OCI-LY1 (cell line): ENCODE measurements around the gene IZUMO1.

Source experiments
- H2AFZ ChIP-seq: fragments of 200-600 bp; sonication (generic), shearing (Covaris generic); 2 replicates; pipeline ENCODE4 v1.6.0; 2014; ENCODE audit warnings: antibody characterized with exemption, mild to moderate bottlenecking, low read length
- H3F3A ChIP-seq: fragments of 200-600 bp; sonication (generic), shearing (Covaris generic); 2 replicates; pipeline ENCODE4 v1.6.0; 2014; ENCODE audit warnings: mild to moderate bottlenecking, antibody characterized with exemption, low read length, moderate library complexity; ENCODE audit not compliant: insufficient read depth
- H3K27ac ChIP-seq: fragments of 200-600 bp; sonication (generic); 2 replicates; pipeline ENCODE4 v1.5.1; 2014; ENCODE audit warnings: low read length, mixed run types, mild to moderate bottlenecking, low read depth; ENCODE audit not compliant: poor library complexity, severe bottlenecking
- H3K27me3 ChIP-seq: fragments of 200-600 bp; sonication (generic); 2 replicates; pipeline ENCODE4 v1.6.0; 2014; ENCODE audit warnings: antibody characterized with exemption, mild to moderate bottlenecking, low read length, moderate library complexity; ENCODE audit not compliant: insufficient read depth
- H3K36me3 ChIP-seq: fragments of 200-600 bp; sonication (generic); 2 replicates; pipeline ENCODE4 v1.6.1; 2014; ENCODE audit warnings: mild to moderate bottlenecking, antibody characterized with exemption, low read length, moderate library complexity, mixed read lengths; ENCODE audit not compliant: insufficient read depth
- H3K4me1 ChIP-seq: fragments of 200-600 bp; sonication (generic); 2 replicates; pipeline ENCODE4 v1.5.1; 2014; ENCODE audit warnings: mild to moderate bottlenecking, low read length, moderate library complexity; ENCODE audit not compliant: insufficient read depth, severe bottlenecking
- H3K4me2 ChIP-seq: fragments of 200-600 bp; sonication (generic), shearing (Covaris generic); 2 replicates; pipeline ENCODE4 v1.6.1; 2014; ENCODE audit warnings: low read length
- H3K4me3 ChIP-seq: fragments of 200-600 bp; sonication (generic); 2 replicates; pipeline ENCODE4 v1.5.1; 2014; ENCODE audit warnings: low read length, low read depth, mild to moderate bottlenecking, mixed read lengths; ENCODE audit not compliant: poor library complexity, severe bottlenecking
- H3K79me2 ChIP-seq: fragments of 200-600 bp; shearing (Covaris generic); 2 replicates; pipeline ENCODE4 v1.6.1; 2016; ENCODE audit warnings: mixed run types, low read length, mixed read lengths; ENCODE audit not compliant: insufficient read depth
- H3K9ac ChIP-seq: fragments of 200-600 bp; sonication (generic), shearing (Covaris generic); 2 replicates; pipeline ENCODE4 v1.6.1; 2014; ENCODE audit warnings: mild to moderate bottlenecking, low read length, mixed read lengths
- H3K9me2 ChIP-seq: fragments of 200-600 bp; sonication (generic), shearing (Covaris generic); 2 replicates; pipeline ENCODE4 v1.6.1; 2014; ENCODE audit warnings: low read depth, mild to moderate bottlenecking, low read length, mixed read lengths
- H3K9me3 ChIP-seq: fragments of 200-600 bp; shearing (Covaris generic); 2 replicates; pipeline ENCODE4 v1.6.1; 2014; ENCODE audit warnings: low read length, mixed read lengths
- H4K20me1 ChIP-seq: fragments of 200-600 bp; sonication (generic), shearing (Covaris generic); 2 replicates; pipeline ENCODE4 v1.6.0; 2016; ENCODE audit warnings: mild to moderate bottlenecking, low read length; ENCODE audit not compliant: insufficient read depth
- EZH2 ChIP-seq: fragments of 200-600 bp; sonication (generic), shearing (Covaris generic); IDR thresholded peaks from 2 replicates; pipeline ENCODE4 v1.8.0; 2017; ENCODE audit warnings: borderline replicate concordance, mixed run types, mild to moderate bottlenecking, antibody characterized with exemption, low read length, moderate library complexity, mixed read lengths
- TF ChIP-seq, protein P1 (sequence below): fragments of 200-600 bp; sonication (generic), shearing (Covaris generic); IDR thresholded peaks from 2 replicates; pipeline ENCODE4 v1.5.1; 2017; ENCODE audit warnings: mild to moderate bottlenecking, antibody characterized with exemption, low read length, moderate library complexity, mixed read lengths

IZUMO1 gene

DNA sequence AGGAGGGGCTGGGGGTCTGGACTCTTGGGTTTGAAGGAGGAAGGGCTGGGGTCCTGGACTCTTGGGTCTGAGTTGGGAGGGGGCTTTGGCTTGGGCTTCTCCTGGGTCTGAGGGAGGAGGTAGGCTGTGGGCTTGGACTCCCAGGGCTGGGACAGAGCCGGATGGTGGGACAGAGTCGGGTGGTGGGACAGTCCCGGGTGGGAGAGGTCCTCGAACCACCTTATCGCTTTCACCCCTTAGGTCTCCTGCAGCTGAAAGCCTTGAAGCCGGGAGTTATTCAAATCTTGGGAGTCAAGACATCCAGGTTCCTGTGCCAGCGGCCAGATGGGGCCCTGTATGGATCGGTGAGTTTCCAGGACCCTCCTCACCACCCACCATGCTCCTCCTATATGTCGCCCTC lies 10.0 kb upstream of the IZUMO1 start:
- H3F3A ChIP-seq: no peaks in the 10 kb centered on the region
- H4K20me1 ChIP-seq: no peaks in the 10 kb centered on the region
- no peaks in the 10 kb centered on the region for H3K9me2 ChIP-seq
- no peak overlapping the region for H3K9ac ChIP-seq
- H3K36me3 ChIP-seq: no peaks in the 10 kb centered on the region
- peaks cover 14% of the 10 kb centered on the region for H3K4me1 ChIP-seq
- H3K4me3 ChIP-seq: no peak overlapping the region
- H3K9me3 ChIP-seq: no peaks in the 10 kb centered on the region
- no peak overlapping the region for H2AFZ ChIP-seq
- no peak overlapping the region for H3K27ac ChIP-seq
- TF ChIP-seq EZH2: no peak
- TF ChIP-seq, protein P1, sequence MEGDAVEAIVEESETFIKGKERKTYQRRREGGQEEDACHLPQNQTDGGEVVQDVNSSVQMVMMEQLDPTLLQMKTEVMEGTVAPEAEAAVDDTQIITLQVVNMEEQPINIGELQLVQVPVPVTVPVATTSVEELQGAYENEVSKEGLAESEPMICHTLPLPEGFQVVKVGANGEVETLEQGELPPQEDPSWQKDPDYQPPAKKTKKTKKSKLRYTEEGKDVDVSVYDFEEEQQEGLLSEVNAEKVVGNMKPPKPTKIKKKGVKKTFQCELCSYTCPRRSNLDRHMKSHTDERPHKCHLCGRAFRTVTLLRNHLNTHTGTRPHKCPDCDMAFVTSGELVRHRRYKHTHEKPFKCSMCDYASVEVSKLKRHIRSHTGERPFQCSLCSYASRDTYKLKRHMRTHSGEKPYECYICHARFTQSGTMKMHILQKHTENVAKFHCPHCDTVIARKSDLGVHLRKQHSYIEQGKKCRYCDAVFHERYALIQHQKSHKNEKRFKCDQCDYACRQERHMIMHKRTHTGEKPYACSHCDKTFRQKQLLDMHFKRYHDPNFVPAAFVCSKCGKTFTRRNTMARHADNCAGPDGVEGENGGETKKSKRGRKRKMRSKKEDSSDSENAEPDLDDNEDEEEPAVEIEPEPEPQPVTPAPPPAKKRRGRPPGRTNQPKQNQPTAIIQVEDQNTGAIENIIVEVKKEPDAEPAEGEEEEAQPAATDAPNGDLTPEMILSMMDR: no peak
- H3K4me2 ChIP-seq: no peak overlapping the region
- no peaks in the 10 kb centered on the region for H3K27me3 ChIP-seq
- H3K79me2 ChIP-seq: no peaks in the 10 kb centered on the region

DNA sequence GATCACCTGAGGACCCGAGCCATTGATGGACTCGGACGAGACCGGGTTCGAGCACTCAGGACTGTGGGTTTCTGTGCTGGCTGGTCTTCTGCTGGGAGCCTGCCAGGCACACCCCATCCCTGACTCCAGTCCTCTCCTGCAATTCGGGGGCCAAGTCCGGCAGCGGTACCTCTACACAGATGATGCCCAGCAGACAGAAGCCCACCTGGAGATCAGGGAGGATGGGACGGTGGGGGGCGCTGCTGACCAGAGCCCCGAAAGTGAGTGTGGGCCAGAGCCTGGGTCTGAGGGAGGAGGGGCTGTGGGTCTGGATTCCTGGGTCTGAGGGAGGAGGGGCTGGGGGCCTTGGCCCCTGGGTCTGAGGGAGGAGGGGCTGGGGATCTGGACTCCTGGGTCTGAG lies 9.5 kb upstream of the IZUMO1 start:
- H3K9me2 ChIP-seq: no peaks in the 10 kb centered on the region
- no peaks in the 10 kb centered on the region for H3K79me2 ChIP-seq
- H3K9me3 ChIP-seq: no peaks in the 10 kb centered on the region
- no peak overlapping the region for H3K27ac ChIP-seq
- TF ChIP-seq, protein P1: no peak
- TF ChIP-seq EZH2: no peak
- H3K4me1 ChIP-seq: peaks cover 14% of the 10 kb centered on the region
- no peak overlapping the region for H3K4me3 ChIP-seq
- H3K27me3 ChIP-seq: no peaks in the 10 kb centered on the region
- H2AFZ ChIP-seq: no peak overlapping the region
- no peak overlapping the region for H3K9ac ChIP-seq
- no peak overlapping the region for H3K4me2 ChIP-seq
- H3K36me3 ChIP-seq: no peaks in the 10 kb centered on the region
- H3F3A ChIP-seq: no peaks in the 10 kb centered on the region
- no peaks in the 10 kb centered on the region for H4K20me1 ChIP-seq

DNA sequence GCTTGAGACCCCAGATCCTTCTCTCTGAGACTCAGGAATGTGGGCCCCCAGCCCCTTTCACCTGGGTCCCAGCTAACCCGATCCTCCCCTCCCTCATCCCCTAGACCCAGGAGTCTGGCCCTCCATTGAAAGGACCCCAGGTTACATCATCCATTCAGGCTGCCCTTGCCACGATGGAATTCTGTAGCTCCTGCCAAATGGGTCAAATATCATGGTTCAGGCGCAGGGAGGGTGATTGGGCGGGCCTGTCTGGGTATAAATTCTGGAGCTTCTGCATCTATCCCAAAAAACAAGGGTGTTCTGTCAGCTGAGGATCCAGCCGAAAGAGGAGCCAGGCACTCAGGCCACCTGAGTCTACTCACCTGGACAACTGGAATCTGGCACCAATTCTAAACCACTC lies 9.1 kb upstream of the IZUMO1 start:
- TF ChIP-seq, protein P1: no peak
- TF ChIP-seq EZH2: no peak

More for the DNA sequence above, 9.1 kb upstream of the IZUMO1 start:
- no peaks in the 10 kb centered on the region for H4K20me1 ChIP-seq
- H3K27ac ChIP-seq: no peak overlapping the region
- no peaks in the 10 kb centered on the region for H3K9me3 ChIP-seq
- H3K27me3 ChIP-seq: no peaks in the 10 kb centered on the region
- H3K36me3 ChIP-seq: no peaks in the 10 kb centered on the region
- H3K4me2 ChIP-seq: no peak overlapping the region
- H3K9me2 ChIP-seq: no peaks in the 10 kb centered on the region
- H3F3A ChIP-seq: no peaks in the 10 kb centered on the region
- peaks cover 14% of the 10 kb centered on the region for H3K4me1 ChIP-seq
- no peak overlapping the region for H3K9ac ChIP-seq
- no peak overlapping the region for H3K4me3 ChIP-seq
- H3K79me2 ChIP-seq: no peaks in the 10 kb centered on the region
- H2AFZ ChIP-seq: no peak overlapping the region
